GM12878 (cell line): Measurements from ENCODE around the gene FGFBP3.

Experiments used
- BCL3 ChIP-seq: IDR thresholded peaks from 2 replicates; pipeline ENCODE4 v1.6.1; 2011; ENCODE audit warnings: borderline replicate concordance, low read depth, mild to moderate bottlenecking, moderate library complexity, low read length; ENCODE audit not compliant: insufficient read depth, poor library complexity, severe bottlenecking
- CBX5 ChIP-seq: sonication (generic); IDR thresholded peaks from 2 replicates; pipeline ENCODE4 v1.6.1; 2016; ENCODE audit warnings: low read depth, moderate library complexity, mild to moderate bottlenecking, inconsistent platforms
- CREB1 ChIP-seq: IDR thresholded peaks from 2 replicates; pipeline ENCODE4 v1.6.1; 2012; ENCODE audit warnings: low read depth, mild to moderate bottlenecking, inconsistent platforms
- LARP7 ChIP-seq: fragments of 450-650 bp; IDR thresholded peaks from 2 replicates; pipeline ENCODE4 v1.6.1; 2017; ENCODE audit warnings: mild to moderate bottlenecking
- NFYB ChIP-seq: IDR thresholded peaks from 2 replicates; pipeline ENCODE4 v1.6.1; 2011; ENCODE audit warnings: low read depth, mild to moderate bottlenecking, low read length, improper control_type of control experiment, moderate library complexity; ENCODE audit not compliant: insufficient read depth
- SKIL ChIP-seq: fragments of 450-650 bp; IDR thresholded peaks from 2 replicates; pipeline ENCODE4 v1.6.1; 2017; ENCODE audit warnings: mild to moderate bottlenecking, low read depth, inconsistent platforms; ENCODE audit not compliant: poor library complexity, severe bottlenecking
- TF ChIP-seq, protein P1 (sequence below), 3 experiments: IDR thresholded peaks in 2 of 3; conservative IDR thresholded peaks in 1 of 3; 2 replicates each; pipeline ENCODE4 v1.5.1; 2011; ENCODE audit warnings: low read depth in 3 of 3, low read length in 3 of 3, mild to moderate bottlenecking in 3 of 3, control low read depth in 2 of 3, moderate library complexity in 2 of 3, inconsistent platforms in 1 of 3, mixed read lengths in 1 of 3; ENCODE audit not compliant: control insufficient read depth in 2 of 3, insufficient read depth in 1 of 3; ENCODE audit errors: extremely low read depth in 1 of 3

DNA sequence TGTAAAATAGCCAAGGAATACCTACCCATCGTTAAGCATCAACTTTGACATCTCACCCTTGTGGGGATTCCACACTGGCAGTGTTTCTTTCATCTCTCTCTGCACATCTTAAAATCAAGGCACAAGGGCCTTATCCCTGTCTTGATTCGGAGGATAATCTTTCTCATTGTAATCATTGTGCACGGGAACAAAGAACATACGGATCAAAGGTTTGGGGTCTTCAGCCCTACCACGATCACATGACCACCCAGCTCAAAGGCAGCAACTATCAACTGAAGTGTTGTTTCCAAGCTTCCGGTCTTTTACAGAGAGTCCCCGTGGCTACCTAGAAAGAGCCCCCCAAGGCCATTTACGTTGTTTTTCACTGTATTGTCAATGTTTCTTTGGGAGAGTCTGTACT is 11.9 kb downstream of the FGFBP3 start:
- TF ChIP-seq NFYB (no peak), CBX5 (no peak), BCL3 (no peak), SKIL (no peak), CREB1 (no peak), LARP7 (no peak)
- TF ChIP-seq, protein P1, sequence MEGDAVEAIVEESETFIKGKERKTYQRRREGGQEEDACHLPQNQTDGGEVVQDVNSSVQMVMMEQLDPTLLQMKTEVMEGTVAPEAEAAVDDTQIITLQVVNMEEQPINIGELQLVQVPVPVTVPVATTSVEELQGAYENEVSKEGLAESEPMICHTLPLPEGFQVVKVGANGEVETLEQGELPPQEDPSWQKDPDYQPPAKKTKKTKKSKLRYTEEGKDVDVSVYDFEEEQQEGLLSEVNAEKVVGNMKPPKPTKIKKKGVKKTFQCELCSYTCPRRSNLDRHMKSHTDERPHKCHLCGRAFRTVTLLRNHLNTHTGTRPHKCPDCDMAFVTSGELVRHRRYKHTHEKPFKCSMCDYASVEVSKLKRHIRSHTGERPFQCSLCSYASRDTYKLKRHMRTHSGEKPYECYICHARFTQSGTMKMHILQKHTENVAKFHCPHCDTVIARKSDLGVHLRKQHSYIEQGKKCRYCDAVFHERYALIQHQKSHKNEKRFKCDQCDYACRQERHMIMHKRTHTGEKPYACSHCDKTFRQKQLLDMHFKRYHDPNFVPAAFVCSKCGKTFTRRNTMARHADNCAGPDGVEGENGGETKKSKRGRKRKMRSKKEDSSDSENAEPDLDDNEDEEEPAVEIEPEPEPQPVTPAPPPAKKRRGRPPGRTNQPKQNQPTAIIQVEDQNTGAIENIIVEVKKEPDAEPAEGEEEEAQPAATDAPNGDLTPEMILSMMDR (IDR thresholded peaks at IDR 0.05 in 2 of 3, conservative IDR thresholded peaks at IDR 0.05 in 1 of 3; ENCODE audit: control insufficient read depth in 2 of 3, extremely low read depth in 1 of 3, insufficient read depth in 1 of 3, low read depth in 3 of 3, low read length in 3 of 3): no peak
